GM12873 (cell line): ENCODE measurements around the gene EBF3.

Source experiments
- TF ChIP-seq, protein P1 (sequence below): IDR thresholded peaks from 2 replicates; pipeline ENCODE4 v1.5.1; 2012; ENCODE audit warnings: low read depth, mild to moderate bottlenecking, moderate library complexity, low read length, control low read depth; ENCODE audit not compliant: insufficient read depth; ENCODE audit errors: missing control alignments

EBF3 gene

GRCh38 chr10:130003166-130003565 is 39.1 kb upstream of the EBF3 start:
- TF ChIP-seq, protein P1, sequence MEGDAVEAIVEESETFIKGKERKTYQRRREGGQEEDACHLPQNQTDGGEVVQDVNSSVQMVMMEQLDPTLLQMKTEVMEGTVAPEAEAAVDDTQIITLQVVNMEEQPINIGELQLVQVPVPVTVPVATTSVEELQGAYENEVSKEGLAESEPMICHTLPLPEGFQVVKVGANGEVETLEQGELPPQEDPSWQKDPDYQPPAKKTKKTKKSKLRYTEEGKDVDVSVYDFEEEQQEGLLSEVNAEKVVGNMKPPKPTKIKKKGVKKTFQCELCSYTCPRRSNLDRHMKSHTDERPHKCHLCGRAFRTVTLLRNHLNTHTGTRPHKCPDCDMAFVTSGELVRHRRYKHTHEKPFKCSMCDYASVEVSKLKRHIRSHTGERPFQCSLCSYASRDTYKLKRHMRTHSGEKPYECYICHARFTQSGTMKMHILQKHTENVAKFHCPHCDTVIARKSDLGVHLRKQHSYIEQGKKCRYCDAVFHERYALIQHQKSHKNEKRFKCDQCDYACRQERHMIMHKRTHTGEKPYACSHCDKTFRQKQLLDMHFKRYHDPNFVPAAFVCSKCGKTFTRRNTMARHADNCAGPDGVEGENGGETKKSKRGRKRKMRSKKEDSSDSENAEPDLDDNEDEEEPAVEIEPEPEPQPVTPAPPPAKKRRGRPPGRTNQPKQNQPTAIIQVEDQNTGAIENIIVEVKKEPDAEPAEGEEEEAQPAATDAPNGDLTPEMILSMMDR: no peak

DNA sequence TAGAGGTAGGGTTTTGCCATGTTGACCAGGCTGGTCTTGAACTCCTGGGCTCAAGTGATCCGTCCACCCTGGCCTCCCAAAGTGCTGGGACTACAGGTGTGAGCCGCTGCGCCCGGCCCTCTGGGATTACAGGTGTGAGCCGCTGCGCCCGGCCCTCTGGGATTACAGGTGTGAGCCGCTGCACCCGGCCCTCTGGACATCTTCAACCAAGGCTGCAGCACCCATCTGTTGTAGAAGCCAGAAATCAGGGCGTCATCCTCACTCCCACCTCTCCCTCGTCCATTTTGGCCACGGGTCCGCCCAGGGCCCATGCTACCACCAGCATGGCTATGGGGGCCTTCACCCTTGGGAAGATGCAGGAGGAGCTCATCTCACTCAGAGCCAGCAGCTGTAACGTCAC is 38.5 kb upstream of the EBF3 start:
- TF ChIP-seq, protein P1: no peak

- TF ChIP-seq, protein P1: no peak
These were observed 36.8 kb upstream of the EBF3 start for GRCh38 chr10:130000918-130001317.

- TF ChIP-seq, protein P1: no peak
These were observed 35.1 kb upstream of the EBF3 start for GRCh38 chr10:129999140-129999539.

DNA sequence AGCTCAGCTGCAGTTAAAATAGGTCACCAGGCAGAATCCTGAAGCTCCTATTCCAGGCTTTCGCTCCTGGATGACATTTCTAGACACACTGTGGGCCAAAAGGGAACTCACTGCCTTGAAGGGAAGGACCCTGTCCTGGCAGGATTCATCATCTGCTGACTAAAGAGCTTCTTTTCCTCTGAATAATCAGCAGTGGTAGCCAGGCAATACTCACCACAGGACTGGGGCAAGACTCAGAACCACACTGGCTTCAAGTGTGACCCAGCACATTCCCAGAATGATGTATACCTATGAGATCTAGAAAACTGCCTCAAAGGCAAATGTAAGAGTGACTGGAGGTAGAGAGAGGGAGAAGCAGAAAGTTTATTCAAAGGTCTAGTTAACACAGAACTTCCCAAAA is 29.5 kb upstream of the EBF3 start:
- TF ChIP-seq, protein P1: no peak

GRCh38 chr10:129992356-129992755 is 28.3 kb upstream of the EBF3 start:
- TF ChIP-seq, protein P1: no peak

DNA sequence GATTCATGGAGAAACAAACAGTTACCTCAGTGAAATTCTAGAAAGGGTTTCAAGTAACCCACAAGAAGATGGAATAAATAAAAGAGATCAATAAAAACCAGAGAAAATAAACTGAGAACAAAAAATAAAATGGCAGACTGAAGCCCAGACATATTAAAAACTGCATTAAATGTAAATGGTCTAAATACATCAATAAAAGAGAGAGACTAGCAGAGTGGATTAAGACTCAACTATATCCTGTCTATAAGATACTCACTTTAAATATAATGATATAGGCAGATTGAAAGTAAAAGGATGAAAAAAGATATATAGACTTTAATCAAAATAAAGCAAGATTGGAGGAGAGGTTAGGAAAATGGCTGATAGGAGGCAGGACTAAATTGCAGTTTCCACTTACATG is 18.8 kb upstream of the EBF3 start:
- TF ChIP-seq, protein P1: no peak
